Measurements from ENCODE around the gene PPIB. TPM values are rescaled to one million over a fixed set of nuclear protein-coding genes. Genes with fewer than 3 reads are reported as not detected.

PPIB gene
- total and polyA plus RNA-seq, 9 of the 15 experiments (the other 6 are each of a cell fraction or from before 2014, with no cell fraction given) = 306 to 746 (median 439) TPM

- TF ChIP-seq PBX2 (CRISPR knock-in tag; IDR thresholded peaks at IDR 0.05; ENCODE audit: low read depth) (no peak), PBX2 (tag; conservative IDR thresholded peaks at IDR 0.05; ENCODE audit: low read depth) (no peak), ZNF175 (CRISPR knock-in tag; IDR thresholded peaks at IDR 0.05; ENCODE audit: low read depth) (no peak), ZNF212 (CRISPR knock-in tag; IDR thresholded peaks at IDR 0.05) (no peak), KLF13 (tag; IDR thresholded peaks at IDR 0.05; ENCODE audit: borderline replicate concordance, low read depth) (no peak), YBX1 (IDR thresholded peaks at IDR 0.05) (no peak), CREB3L1 (IDR thresholded peaks at IDR 0.05; ENCODE audit: borderline replicate concordance, low read depth) (no peak), KLF10 (CRISPR knock-in tag; IDR thresholded peaks at IDR 0.05) (no peak), ZNF23 (CRISPR knock-in tag; IDR thresholded peaks at IDR 0.05) (no peak)
Observed at GRCh38 chr15:64134345-64134829, 28.4 kb downstream of the PPIB start (continued).

All from K562 (cell line).